Measurements from ENCODE around the gene SDK2. TPM values are rescaled to one million over a fixed set of nuclear protein-coding genes. Genes with fewer than 3 reads are reported as not detected.

Gene SDK2
- polyA plus RNA-seq, 1 donor, result 44.0 TPM

GRCh38 chr17:73586275-73586832 is 57.9 kb downstream of the SDK2 start:
- DNase-seq, result no peak

- no peak for DNase-seq
Measured at GRCh38 chr17:73585583-73585982, 58.7 kb downstream of the SDK2 start.

DNA sequence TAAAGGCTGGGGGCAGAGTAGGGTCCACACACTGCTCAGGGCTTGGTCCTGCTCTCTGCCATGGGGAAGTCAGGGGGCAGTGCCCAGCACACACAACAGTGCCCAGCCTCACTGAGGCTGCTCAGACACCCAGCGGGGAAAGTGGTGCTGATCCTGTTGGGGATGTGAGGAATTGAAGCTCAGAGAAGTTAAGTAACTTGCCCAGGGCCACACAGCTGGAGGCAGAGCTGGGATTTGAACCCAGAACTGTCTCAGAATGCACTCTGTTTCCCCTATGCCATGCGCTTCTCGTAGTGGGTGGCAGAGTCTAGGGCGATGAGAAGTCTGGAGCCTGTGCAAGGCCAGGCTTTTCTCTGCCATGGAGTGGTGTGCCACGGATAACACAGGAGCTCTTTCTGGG is 59.3 kb downstream of the SDK2 start:
- no peak for DNase-seq

DNA sequence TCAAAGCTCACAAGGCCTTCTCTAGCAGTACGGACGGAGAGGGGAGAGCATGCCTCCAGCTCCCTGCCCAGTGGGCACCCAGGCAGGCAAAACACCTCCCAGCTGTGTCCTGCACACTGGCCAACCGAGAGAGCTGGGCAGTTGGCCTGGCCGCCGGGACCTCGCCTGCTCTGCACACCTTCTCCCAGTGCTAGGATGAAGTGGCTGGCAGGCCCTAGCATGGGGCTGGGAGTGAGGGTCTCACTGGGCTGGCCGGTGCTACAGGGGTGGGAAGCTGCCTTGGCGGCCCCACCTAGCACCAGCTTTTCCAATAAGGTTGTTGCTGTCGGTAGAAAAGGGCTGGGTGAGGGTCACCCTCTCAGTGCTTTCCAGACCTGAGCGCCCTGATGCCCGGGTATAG is 60.2 kb downstream of the SDK2 start:
- DNase-seq, result no peak

GRCh38 chr17:73582821-73583220 is 61.4 kb downstream of the SDK2 start:
- DNase-seq, result no peak

- no peak for DNase-seq
Measured at GRCh38 chr17:73582359-73582758, 61.9 kb downstream of the SDK2 start.

DNA sequence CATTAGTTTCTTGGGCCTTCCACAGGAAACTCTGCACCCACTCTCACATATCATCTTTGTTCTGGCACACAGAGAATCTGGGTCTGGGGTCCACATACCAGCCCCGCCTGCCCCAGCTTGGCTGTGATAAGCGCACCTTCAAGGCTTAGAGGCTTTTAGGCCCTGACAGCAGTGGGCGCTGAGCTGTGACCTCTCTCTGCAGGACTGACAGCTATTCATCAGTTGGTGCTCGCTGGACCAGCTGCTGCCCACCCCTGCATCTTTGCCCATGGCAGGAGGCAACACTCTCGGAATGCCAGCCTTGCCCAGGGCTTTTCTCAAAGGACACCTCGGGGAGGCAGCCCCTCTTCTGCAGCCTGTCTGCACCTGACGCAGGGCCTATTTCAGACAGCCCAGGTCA is 62.9 kb downstream of the SDK2 start:
- no peak for DNase-seq

DNA sequence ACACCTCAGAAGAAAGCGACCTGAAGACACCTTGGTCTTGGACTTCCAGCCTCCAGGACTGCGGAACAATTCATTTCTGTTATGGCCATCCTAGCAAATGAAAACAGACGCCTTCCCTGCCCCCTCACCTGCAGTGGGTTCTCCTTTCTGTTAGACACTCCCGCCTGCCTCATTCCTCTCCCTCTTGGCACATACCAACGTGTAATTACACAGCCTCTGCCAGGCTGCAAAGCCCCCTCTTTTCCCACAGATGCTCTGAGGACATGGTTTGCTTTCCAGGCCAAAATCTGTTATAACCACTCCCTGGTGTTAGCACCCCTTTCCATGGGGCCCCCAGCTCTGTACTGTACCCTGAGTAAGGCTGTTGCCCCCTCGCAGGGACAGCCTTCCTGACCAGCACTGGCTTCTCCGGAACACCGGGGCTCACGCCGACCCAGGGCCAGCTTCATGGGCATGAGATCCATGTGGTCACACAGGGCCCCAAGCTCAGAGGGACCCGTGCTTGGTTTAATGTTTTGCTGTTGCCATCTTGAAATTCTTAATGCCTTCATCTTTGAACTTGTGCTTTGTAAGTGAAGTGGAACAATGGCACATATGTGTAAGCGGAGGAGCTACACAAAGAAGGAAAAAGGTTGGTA is 64.1 kb downstream of the SDK2 start:
- DNase-seq, result no peak

DNA sequence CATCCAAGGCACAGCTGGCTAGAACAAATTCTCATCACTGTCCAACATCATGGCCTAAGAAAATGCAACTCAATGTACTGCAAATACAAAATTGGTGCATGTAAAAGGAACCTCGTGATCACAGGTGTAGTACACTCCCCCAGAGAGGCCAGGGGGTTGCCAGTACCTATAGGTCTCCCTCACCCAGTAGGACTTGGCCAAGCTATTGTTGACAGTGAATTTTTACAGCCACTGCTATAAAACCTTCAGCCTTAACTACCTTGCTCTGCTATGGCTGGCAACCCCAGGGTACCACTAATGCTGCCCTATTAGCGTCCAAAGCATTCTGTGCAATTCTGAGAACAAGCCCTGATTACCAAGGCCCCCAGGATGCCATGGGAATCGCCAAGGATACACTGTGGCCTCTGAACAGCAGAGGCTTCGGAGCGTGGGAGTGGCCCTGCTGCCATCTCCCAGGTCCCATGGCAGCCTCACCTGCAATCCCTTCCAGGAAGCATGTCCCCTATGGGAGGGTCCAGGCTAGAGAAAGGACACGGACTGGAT is 67.6 kb downstream of the SDK2 start:
- DNase-seq, result no peak

DNA sequence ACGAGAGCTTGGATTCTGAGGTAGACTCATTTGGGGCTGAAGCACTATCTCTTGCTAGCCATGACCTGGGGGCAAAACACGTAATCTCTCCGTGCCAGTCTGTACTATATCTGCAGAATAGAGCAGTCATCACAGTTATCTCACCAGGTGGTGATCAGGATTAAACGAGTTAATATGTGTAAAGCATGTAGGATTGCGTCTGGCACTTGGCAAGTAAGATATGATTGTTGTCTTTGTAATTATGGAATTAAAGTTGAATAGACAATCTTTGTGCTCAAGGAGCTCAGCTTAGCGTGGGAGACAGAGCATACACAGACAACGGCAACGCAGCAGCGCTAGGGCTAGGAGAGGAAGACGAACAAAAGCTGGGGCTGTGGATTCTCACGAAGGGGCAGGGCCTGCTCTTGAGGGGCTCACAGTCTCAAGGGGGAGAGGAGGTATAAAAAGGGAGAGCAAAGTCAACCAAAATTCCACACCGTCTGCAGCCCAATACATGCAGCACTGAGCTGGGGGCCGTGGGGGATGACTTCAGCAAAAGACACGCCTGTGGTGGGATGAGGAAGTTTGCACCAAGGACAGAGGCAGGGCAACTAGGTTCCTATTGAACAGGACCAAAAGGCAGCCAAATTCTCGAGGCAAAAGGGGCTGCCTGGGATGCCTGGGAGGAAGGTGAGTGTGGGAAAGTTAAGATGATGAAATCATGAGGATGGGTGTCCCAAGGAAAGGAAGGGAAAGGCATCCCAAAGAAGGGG is 68.6 kb downstream of the SDK2 start:
- DNase-seq, result no peak

GRCh38 chr17:73571511-73572130 is 72.6 kb downstream of the SDK2 start:
- no peak for DNase-seq

DNA sequence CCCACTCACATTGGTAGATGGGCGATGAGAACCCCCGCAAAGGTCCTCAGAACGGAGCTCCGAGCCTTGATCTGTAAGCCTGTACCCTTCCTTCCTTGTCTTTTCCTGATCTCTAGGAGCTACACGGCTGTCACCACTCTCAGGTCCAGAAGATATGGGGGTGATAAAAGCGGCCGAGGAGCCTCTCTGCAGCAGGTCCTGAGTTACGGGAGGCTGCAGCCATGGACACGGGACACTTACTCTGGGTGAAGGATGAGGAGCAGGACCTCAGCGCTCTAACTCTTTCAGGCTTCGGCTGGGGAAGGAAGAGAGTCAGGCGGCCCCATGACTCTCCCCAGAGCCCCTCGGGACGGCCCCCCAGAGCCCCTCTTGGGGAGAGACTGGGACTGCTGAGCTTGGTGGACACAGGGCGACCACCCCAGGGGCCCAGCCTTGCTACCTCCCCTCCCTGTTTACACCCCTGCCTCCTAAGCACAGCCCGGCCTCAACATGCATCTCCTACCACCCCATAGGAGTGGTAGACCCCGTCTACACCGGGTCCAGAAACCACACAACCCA is 74.4 kb downstream of the SDK2 start:
- DNase-seq, result no peak

DNA sequence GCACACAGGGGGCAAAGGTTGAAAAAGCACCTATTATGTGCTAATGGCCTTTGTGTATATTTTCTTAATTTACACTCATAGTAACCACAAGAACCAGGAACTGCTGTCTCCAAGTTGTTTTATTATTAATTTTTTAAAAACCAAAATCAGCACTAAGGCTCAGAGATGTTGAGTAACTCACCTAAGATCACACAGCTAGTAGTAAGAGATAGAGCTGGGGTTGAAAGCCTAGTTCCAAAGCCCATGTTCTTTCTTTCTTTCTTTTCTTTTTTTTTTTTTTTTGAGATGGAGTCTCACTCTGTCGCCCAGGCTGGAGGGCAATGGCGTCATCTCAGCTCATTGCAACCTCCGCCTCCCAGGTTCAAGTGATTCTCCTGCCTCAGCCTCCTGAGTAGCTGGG is 75.3 kb downstream of the SDK2 start:
- DNase-seq, result no peak

DNA sequence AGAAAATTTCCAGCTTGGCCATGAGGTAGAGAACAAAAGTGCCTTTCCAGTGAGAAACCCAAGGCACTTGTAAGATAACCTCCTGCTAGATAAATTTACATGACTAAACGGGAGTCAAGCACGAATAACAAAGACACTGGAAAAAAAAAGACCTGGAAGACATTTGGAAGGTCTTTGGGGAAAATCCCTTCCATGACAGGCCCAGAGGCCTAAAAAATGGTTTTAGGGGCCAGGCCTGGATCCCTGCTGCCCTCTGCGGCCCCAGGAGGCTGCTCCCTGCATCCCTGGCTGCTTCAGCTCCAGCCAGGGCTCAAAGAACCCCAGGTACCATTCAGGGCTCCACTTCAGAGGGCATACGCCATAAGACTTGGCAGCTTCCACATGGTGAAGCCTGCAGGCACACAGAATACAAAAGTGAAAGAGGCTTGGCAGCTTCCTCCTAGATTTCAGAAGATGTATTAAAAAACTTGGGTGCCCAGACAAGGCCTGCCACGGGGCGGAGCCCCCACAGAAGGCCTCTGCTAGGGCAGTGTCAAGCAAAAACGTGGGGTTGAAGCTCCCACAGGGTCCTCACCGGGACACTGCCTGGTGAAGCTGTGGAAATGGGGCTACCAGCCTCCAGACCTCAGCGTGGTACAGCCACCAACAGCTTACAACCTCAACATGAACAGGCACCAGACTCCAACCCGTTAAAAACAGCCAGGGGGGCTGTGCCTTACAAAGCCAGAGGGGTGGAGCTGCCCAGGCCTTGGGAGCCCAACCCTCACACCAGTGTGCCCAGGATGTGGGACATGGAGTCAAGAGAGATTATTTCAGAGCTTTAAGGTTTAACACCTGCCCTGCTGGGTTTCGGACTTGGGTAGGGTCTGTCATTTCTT is 77.1 kb downstream of the SDK2 start:
- DNase-seq, result no peak

- DNase-seq, result no peak
Measured at GRCh38 chr17:73564843-73565242, 79.4 kb downstream of the SDK2 start.

- no peak for DNase-seq
Measured at GRCh38 chr17:73562896-73563295, 81.3 kb downstream of the SDK2 start.

GRCh38 chr17:73561111-73561510 is 83.1 kb downstream of the SDK2 start:
- DNase-seq, result no peak

DNA sequence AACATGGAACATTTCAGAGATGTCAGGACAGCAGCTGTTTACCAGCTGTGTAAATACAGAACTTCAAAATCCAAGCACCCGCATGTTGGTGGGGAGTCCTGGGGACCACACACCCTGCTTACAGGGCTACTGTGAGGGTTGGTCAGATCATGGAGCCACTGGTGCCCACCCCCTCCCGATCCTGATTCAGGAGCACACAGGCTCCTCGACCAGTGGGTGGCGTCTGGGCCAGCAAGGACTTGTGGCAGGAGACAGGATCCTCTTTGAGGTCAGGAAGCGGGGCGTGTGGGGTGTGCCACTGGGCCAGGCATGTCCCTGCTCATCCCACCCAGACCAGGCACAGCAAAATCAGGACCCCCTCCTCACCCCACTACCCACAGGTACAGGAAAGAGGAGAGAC is 83.6 kb downstream of the SDK2 start:
- DNase-seq, result no peak

- no peak for DNase-seq
Measured at GRCh38 chr17:73559532-73559931, 84.7 kb downstream of the SDK2 start.

- DNase-seq, result no peak
Measured at GRCh38 chr17:73555199-73555960, 88.9 kb downstream of the SDK2 start.

- DNase-seq, result no peak
Measured at GRCh38 chr17:73554498-73554897, 89.7 kb downstream of the SDK2 start.
